NCI-H510A treated with DMSO at 0.1 percent for 48 hours (cell line): ENCODE data around the gene STK35.

Source experiments
- DNase-seq: peaks from one replicate; lab custom pipeline; 2025; lab: John Stamatoyannopoulos, UW

The STK35 gene

DNA sequence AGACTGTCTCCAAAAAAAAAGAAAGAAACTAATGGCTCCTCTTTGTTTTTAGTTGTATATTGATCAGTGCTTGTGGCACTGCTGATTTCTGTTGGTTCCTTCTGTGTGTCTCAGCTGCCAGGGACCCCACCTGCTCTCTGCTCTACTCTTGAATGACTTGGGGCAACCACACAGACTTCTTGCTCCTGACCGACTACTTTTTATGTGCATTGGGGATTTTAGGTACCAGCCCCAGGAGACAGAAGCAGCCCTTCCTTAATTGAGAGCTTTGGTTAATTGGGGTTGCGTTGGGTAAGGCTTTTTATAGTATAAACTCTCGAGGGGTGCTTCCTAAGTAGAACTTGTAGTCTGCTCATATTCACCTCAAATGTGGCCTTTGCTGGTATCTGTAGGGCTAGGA is 6.9 kb downstream of the STK35 start:
- no peak for DNase-seq

DNA sequence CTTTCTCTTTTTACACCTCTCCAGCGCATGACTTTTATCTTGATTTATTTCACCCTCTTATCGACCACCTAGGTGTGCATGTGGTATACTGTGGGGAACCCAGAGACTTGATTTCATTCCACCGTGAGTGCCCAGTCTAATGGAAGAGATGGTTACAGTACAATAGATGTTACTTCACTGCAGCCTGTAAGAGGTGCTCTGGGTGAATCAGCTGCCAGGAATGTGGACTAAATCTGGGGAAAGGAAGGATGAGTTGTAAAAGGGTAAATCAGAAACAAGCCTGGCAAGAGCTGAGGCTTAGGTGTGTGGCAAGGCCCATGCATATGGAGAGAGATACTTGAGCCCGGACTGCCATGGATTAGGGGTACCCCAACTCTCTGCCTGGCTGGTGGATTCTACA is 7.4 kb downstream of the STK35 start:
- DNase-seq, result no peak

DNA sequence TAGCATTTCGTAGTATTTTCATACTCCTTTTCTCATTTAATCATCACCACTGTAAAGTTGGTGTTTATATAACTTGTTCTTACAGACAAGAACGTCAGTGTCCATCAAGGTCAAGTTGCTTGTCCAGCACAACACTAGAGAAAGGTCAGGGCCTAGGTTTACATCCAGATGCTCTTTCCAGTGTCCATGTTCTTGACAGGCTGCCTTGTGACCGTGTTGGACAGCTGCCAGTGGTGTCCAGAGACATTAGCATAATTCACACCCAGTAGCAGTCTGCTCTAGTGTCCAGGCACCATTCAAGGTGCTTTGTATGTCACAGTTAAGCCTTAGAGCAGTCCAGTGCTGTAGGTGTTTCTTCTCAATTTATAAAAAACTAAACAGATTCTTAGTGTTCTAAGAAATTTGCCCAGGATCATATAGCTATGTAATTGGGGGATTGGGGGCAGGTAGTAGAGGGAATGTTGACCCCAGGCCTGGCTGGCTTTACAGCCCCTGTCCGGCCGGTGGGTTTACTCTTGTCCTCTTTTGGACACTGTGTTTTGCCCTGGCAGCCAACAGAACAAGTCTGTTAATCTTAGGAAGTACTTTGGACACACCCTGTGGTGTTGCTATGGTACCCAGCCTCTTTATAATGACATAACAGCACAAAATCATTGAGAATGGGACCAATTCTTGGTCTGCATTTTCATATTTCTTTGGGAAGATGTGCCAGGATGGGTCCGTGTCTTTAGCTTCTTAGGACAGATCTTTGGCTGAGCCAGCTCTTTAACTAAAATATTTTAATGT is 8.0 kb downstream of the STK35 start:
- DNase-seq, result no peak

DNA sequence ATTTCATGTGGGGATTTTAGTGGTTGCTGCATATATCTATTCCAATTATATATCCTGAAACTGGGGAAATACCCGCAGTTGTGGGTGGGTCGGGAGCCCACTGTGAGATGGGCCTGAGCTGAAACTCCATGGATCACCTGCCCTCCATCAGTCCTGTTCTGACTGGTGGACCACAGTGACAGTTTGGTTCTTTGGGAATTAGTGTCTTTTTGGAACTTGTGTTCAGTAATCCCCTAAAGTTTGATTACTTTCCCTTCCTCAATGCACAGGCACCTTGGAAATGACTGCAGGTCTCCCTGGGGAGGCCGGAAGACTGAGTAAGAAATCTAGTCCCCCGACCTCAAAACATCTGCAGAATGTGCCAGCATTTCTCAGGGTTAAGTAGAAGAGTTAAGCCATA is 11.3 kb downstream of the STK35 start:
- DNase-seq, result no peak

DNA sequence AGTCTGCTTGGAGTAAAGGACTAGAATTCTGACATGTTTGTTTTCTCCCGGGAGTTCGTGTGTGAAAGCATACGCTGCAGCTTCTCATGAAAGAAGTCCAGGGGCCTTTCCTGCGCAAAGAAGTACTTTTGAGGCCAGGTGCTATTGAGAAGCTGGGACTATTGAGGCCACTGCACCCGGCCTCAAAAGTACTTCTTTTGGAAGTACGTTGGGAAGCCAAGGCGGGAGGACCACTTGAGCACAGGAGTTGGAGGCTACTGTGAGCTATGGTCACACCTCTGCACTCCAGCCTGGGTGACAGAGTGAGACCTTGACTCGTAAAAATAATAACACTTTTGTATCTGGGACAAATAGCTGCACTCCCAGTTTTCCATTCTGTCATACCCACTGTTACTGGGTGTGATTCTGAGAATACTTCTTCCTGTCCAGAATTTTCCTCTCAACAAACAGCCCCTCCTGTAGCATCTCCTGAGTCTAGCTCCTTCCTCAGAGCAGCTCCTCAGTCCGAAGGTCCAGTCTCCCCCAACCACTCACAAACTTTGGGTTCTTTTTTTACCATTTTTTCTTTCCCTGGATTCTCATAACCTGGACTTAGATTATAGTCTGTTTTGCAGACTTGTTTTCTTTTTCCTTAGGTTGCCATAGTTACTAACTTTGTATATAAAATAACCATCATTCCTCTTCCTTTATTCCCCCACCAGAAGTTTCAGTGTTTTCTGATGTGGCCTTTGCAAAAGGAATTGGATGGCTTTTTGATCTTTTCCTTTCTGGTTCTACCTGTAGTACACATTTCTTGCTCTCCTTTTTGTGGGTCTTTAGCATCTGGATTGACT is 12.7 kb downstream of the STK35 start:
- no peak for DNase-seq

DNA sequence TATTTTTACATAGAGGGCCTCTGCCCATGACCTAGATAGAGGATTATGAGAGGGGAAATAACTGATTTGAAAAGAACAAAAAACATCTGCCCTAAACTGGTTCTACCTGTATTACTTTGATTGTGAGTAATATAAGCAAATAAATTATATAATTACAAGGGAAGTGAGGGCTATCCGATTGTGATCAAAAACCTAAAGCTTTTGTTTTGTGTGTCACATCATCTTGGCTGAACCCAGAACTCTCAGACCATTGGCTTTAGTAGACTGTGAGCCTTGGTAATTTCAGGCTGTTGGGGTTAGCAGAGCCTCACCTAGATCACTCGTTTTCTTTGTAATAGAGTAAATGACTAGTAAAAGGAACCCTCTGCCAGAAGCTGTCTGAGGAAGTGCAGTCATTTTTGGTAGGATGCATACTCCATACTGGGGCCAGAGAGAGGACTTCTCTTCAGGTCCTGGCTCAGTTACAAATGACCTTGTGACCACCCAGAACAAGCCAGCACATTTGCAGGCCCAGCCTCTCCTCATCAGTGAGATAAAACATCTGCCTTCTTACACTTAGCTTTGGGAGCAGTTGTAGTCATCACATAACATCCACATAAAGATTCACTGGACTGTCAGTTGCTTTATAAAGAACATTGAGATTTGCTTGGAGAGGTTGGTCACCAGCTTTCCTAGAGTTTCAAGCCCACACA is 13.5 kb downstream of the STK35 start:
- DNase-seq, result no peak

DNA sequence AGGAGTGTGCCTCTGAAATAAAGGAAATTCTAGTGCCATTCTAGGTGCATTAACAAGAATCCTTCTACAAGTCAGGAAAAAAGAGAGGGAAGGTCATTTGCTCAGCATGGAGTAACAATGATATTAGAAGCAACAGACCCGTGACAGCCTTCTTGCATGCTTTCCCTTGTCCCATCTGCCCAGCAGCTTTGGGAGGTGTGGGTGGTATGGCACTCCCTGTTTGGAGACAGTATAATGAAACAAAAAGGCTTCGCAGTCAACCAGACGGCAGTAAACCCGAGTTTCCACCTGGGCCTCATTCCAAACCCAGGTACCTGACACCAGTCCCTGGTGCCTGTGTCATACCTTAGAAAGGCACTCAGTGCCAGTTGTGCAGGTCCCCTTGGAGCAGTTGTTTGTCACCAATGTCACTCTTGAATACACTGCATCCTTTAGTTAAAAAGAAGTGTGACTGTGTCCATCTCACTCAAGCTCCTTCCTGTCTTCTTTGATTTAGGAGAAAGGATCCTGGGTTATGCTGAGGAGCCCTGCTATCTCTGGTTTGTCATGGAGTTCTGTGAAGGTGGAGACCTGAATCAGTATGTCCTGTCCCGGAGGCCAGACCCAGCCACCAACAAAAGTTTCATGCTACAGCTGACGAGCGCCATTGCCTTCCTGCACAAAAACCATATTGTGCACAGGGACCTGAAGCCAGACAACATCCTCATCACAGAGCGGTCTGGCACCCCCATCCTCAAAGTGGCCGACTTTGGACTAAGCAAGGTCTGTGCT is 14.7 kb downstream of the STK35 start:
- no peak for DNase-seq

DNA sequence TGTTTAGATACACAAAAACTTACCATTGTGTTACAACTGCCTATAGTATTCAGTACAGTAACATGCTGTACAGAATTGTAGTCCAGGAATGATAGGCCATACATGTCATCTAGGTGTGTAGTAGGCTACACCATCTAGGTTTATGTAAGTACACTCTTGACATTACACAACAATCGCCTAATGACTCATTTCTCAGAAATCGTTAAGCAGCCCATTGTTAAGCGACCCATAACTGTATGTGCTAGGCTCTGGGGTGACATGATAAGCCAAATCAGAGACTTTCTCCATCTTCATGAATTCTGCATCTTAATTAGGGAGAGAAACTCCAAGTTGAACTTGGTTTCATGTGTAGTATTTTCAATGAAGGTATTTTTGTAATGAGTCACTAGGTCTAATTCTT is 17.2 kb downstream of the STK35 start:
- no peak for DNase-seq

DNA sequence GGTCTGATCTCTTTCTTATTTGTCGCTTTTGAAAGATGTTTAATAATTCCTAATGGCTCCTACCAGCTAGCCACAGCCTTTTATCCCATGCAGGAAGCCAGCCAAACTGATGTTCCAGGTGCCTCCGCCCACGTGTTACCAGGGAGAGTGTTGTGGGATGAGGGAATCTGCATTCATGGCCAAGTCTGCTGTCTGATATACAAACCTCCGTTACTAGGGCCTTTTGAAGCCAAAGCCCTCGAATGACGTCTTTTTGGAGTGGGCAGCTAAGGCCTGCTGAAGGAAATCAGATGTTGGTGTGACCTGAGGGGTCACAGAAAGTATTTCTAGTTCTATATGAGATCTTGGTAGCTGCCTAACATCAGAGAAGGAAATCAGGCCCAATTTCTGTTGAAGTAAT is 21.3 kb downstream of the STK35 start:
- DNase-seq, result no peak

DNA sequence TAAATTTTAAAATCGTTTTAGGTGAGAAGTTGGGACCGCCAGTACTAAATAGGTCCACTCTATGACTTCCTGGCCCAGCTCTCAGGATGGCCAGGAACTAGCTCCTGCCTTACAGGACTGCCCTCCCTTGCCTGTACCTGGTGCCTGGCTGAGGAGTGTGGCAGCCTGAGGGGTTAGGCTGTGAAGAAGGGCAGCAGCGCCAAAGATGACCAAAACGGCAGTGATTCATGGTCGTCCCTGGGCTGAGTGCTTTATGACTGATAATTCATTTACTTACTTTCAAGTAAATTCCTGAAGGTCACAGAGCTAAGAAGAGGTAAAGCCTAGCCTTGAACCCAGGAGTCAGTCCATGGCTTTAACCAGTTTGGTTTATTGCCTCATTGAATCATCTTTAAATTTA is 22.1 kb downstream of the STK35 start:
- DNase-seq, result no peak

DNA sequence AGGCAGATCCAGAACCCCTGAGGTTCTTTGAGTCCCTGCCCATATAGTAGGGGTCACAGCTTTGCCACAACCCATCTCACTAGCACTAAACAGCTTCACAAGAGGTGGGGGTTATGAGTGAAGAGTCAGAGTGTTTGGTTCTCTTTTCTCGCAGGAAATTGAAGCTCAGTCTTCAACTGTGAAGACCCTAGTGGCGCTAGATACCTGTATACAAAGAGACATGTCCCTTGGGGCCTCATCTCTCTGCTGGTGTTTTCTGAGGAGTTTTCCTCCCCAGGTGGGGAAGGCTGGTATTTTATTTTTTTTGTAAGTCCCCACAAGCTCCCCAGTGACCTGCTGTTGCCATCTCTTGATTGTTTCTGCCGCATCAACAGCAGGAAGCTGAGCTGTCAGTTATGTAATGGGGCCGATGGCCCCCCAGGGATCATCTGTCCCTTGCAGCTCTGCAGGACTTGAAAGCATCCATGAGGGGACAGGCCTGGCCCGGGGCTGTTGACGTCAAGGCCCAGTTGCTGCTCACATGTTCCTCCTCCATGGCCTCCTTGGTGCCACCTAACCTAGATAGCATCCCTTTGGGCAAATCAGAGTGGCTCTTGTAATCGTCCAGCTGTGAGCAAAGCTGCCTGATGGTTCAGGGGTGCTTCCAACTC is 23.1 kb downstream of the STK35 start:
- DNase-seq, result no peak

DNA sequence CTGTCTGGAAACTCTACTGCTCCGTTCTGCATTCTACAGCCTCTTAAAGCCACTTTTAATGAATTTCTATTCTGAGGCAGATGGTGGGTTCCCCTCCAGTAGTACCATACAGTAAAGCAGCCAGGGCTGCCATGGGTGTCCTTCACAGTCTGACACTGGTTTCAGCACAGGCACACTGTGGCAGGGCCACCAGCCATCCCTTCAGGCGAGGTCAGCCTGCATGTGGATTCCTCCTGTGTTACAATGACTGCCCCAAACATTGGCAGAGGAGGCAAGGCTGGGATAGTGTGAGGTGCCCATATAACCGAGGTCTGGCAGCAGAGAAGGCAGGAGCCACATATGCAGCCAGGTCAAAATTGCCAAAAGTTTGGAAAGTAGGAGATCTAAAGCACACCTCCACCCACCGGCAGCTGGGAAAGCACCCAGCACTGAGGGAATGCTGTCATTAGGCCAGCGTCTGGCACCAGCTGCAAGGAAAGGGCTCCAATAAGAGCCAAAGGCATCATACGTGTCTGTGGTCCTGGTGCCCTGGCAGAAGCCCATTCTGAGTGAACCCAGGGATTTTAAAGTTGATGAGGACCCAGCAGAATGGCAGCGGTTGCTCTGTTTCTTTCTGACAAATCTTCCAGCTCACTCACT is 24.0 kb downstream of the STK35 start:
- no peak for DNase-seq

DNA sequence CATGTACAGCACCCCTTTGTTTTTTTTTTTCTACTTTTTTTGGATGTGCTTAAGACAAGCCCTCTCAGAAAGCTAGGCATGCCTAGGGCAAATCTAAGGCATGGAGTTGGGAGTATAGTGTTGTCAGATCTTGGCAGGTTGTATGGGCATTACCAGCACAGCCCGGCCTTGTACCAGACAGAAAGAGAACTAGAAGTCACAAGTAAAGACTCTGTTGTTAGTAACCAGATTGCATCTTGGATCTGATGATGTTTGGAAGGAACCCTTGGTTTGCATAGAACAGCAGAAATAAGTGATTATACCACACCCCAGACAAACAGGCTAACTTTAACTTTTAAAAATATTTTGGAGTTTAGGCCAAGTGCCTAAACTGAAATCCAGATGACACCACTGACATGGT is 25.6 kb downstream of the STK35 start:
- no peak for DNase-seq

DNA sequence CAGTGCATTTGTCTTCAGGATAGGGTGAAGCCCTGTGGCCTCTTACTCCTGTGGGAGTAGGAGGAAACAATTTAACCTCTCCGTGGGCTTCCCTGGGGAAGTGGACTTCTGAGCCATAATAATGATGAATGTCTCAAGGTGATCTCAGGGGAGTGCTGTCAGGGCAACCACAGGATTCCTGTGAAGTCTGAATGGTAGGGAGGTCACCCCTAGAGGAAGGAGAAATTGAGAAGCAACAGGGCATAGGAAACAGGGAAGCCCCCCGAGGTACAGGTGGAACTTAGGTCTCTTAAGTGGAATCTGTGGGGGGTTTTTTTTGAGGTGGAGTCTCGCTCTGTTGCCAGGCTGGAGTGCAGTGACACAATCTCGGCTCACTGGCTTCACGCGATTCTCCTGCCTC is 26.9 kb downstream of the STK35 start:
- DNase-seq, result no peak

DNA sequence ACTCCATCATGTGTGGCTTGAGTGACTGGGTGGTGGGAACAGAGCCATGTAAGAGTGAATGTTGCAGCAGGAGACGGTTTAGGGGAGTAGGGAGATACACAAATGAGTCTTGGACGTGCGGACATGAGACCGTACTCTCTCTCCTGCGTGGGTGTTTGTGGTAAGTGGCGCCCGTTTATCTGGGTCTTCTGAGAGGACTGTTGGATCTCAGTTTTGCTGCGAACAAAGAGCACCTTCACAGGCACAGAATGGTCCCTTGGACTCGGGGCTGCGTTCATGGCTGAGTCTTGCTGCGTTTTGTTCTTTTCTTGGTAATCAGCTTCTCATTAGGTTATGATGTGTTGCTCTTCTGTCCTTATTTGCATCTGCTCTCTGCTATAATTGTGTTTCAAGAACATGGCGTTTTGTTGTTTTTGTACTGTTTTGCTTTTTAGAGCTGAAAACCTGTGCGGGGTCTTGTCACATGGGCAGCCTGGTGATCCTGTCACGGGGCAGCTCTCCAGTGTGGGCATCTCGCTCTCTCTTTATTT is 28.5 kb downstream of the STK35 start:
- no peak for DNase-seq

DNA sequence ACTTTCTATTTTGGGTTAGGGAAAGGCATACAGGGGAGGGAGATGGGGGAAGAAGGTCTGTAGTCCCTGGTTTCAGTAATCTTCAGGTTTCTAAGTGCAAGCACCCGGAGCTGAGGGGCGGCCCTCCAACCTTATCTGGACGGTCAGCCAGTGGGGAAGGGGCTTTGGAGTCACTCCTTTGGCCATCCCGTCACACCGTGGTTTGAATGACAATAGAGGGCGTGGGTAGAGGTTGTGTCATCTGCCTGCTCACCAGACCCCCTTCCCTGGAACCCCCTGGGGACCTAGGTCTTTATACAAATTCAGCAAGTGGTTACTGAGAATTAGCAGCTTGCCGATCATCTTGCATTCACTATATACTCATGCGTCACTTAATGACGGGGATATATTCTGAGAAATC is 29.1 kb downstream of the STK35 start:
- DNase-seq, result no peak

DNA sequence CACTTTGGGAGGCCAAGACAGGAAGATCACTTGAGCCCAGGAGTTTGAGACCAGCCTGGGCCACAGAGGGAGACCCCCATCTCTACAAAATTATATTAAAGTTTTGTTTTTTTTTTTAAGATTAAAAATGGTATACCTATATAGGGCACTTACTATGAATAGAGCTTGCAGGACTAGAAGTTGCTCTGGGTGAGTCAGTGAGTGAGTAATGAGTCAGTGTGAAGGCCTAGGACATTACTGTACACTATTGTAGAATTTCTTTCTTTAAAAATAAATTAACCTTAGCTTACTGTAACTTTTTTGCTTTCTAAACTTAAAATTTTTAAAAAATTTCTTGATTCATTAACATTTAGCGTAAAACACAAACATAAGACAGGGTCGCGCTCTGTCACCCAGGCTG is 29.7 kb downstream of the STK35 start:
- DNase-seq, result no peak

DNA sequence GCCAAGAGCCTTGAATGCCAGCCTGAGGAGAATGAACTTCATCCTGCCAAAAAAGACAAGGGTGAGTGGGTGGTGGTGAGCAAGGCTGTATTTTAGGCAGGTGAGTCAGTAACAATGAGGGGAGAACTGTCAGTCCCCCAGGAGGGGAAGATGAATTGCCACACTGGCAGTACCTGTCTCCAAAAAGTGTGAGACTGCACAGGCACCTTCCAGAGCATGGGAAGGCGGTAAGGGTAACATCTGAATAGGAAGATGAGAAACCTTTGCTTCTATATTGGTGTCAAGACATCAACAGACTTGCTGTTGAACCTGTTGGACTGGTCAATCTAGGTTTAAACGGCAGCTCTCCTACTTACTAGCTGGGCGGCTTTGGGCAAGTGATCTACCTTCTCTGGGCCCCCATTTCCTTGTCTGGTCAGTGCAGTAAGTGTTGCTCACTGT is 30.9 kb downstream of the STK35 start:
- DNase-seq, result peak; percentile 16

DNA sequence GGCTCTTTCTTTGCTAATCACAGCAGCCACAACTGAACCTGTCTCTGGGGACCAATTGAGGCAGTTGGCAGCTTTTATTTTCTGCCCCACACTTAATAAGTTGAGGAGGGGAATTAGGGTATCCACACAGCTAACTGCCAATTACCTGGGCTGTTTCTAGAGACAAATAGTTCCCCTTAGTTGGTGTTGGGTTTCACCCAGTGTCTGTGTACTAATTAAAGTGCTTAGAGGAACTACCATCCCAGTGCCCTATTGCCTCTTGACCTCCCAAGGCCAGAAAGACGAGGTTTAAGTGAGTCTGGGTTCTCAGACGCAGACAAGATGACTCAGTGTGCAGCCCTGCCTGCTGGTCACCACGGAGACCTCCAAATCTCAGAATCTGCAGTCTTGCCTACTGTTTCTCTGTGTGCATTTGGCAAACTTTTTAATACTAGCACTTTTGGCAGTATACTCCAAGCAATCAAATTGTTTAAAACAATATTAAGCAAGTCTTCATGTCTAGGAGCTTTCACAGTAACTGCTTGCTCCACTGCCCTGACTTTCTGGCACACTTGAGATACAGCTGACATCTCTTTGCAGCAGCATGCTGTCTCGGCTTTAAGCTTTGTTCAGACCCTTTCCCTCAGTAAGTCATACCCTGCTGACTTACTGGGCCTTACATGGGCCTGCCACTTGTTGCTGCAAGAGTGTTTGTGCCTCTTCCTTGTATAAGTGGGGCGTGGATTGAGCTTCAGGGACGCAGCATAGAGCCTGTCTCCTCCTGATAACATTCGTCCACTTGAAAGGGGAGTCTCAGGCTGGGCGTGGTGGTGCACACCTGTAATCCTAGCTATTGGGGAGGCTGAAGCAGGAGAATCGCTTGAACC is 31.9 kb downstream of the STK35 start:
- no peak for DNase-seq

DNA sequence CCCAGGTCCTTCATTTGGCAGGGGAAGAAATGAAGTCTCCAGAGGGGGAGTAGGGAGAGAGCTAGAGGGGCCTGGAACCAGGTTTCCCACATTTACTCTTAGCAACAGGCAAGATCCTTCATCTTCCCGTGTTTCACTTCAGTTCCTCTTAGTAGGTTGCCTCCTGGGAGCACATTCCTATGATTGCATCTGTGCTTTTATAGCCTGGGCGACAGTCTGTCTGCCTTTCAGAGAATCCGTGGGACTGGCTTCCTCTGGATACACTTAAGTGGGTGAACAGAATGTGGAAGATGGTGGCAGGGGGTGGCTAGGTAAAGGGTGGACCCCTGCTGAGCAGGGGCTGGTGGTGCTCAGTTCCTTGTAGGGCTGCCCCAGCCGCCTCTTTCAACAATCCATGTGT is 33.4 kb downstream of the STK35 start:
- DNase-seq, result no peak
